B cell (primary cell): ENCODE measurements around the gene ETV3L. TPM values are rescaled to one million over a fixed set of nuclear protein-coding genes. Genes with fewer than 3 reads are reported as not detected.

Experiments
- ATAC-seq: fragments of 200-7000 bp; cut with Tn5 transposase; one replicate; pipeline ENCODE4 v1.10.0; 2021; ENCODE audit warnings: low read depth, mild to moderate bottlenecking, moderate number of reproducible peaks, moderate library complexity
- CTCF ChIA-PET: fragments of 350-600 bp; sonication (Branson Sonifier 250); formaldehyde crosslinking; loops from one replicate; lab custom pipeline; 2021; ENCODE audit warnings: antibody characterized with exemption, inconsistent platforms; lab: Charles Lee
- POLR2A ChIA-PET: fragments of 350-600 bp; sonication (Branson Sonifier 250); formaldehyde crosslinking; loops from one replicate; lab custom pipeline; 2021; ENCODE audit warnings: antibody characterized with exemption; lab: Charles Lee
- DNase-seq: peaks from one replicate; pipeline ENCODE4 v3.0.0; 2013
- H2AFZ ChIP-seq: 2 replicates; pipeline ENCODE4 v1.6.1; 2012; ENCODE audit warnings: mild to moderate bottlenecking, low read depth, low read length; ENCODE audit not compliant: insufficient read depth, poor library complexity, severe bottlenecking
- H3K27ac ChIP-seq, 2 donors: 1 replicate in 1 of 2; 2 replicates in 1 of 2; pipeline ENCODE4 v1.5.1; 2012 to 2013; ENCODE audit warnings: low read length in 2 of 2, mild to moderate bottlenecking in 2 of 2, moderate library complexity in 1 of 2
- H3K27me3 ChIP-seq, 4 experiments: fragments of 200-600 bp in 1 of 4; sonication (generic) in 1 of 4; replicated peaks in 1 of 4; 1 replicate in 2 of 4; 2 replicates in 2 of 4; pipeline versions ENCODE4 v1.6.1 to v1.7.0; 2013 to 2016; ENCODE audit warnings: low read length in 3 of 4, mild to moderate bottlenecking in 2 of 4, mixed read lengths in 1 of 4, moderate library complexity in 1 of 4; ENCODE audit not compliant: insufficient read depth in 4 of 4, control insufficient read depth in 3 of 4; ENCODE audit errors: control extremely low read depth in 1 of 4
- H3K36me3 ChIP-seq, 2 experiments: replicated peaks in 1 of 2; 1 replicate in 1 of 2; 2 replicates in 1 of 2; pipeline versions ENCODE4 v1.6.1 to v1.7.1; 2013; ENCODE audit warnings: low read length in 1 of 2; ENCODE audit not compliant: insufficient read depth in 2 of 2, control insufficient read depth in 1 of 2; ENCODE audit errors: control extremely low read depth in 1 of 2, extremely low read depth in 1 of 2
- H3K4me1 ChIP-seq, 2 donors: fragments of 200-600 bp in 1 of 2; sonication (generic) in 1 of 2; 1 replicate in 1 of 2; 2 replicates in 1 of 2; pipeline versions ENCODE4 v1.5.1 to v1.6.1; 2013 to 2017; ENCODE audit warnings: low read length in 2 of 2; ENCODE audit not compliant: control insufficient read depth in 2 of 2, insufficient read depth in 2 of 2
- H3K4me2 ChIP-seq: replicated peaks from 2 replicates; pipeline ENCODE3; 2012; ENCODE audit warnings: mild to moderate bottlenecking, low read depth, low read length; ENCODE audit not compliant: poor library complexity, severe bottlenecking
- H3K4me3 ChIP-seq, 5 experiments: fragments of 200-600 bp in 1 of 5; sonication (generic) in 1 of 5; 1 replicate in 3 of 5; 2 replicates in 2 of 5; pipeline versions ENCODE4 v1.5.1 to v1.7.0; 2011 to 2016; ENCODE audit warnings: low read length in 4 of 5, mild to moderate bottlenecking in 4 of 5, low read depth in 2 of 5, control low read depth in 1 of 5, moderate library complexity in 1 of 5; ENCODE audit not compliant: insufficient read depth in 1 of 5; ENCODE audit errors: control extremely low read depth in 1 of 5, extremely low read depth in 1 of 5
- H3K79me2 ChIP-seq: fragments of 200-600 bp; sonication (generic); one replicate; pipeline ENCODE4 v1.6.0; 2016; ENCODE audit warnings: low read length; ENCODE audit not compliant: control insufficient read depth, insufficient read depth
- H3K9ac ChIP-seq: fragments of 200-600 bp; sonication (generic); 2 replicates; pipeline ENCODE4 v1.6.1; 2017; ENCODE audit warnings: mild to moderate bottlenecking, low read length, moderate library complexity
- H3K9me3 ChIP-seq, 3 donors: one replicate each; pipeline versions ENCODE4 v1.6.1 to v1.7.1; 2013; ENCODE audit warnings: low read length in 2 of 3; ENCODE audit not compliant: control insufficient read depth in 2 of 3, insufficient read depth in 1 of 3; ENCODE audit errors: control extremely low read depth in 1 of 3
- H4K20me1 ChIP-seq: 2 replicates; pipeline ENCODE4 v1.6.0; 2012; ENCODE audit warnings: mild to moderate bottlenecking, low read length; ENCODE audit not compliant: insufficient read depth, control insufficient read depth, poor library complexity, severe bottlenecking
- H3K27ac Mint-ChIP-seq: one replicate; pipeline ENCODE4 v1.8.0; 2021; ENCODE audit warnings: mixed read lengths
- H3K27me3 Mint-ChIP-seq: one replicate; pipeline ENCODE4 v1.8.0; 2021; ENCODE audit warnings: mixed read lengths
- H3K4me1 Mint-ChIP-seq: one replicate; pipeline ENCODE4 v1.8.0; 2021; ENCODE audit warnings: mixed read lengths
- H3K4me3 Mint-ChIP-seq: one replicate; pipeline ENCODE4 v1.8.0; 2021; ENCODE audit warnings: mixed read lengths
- H3K9me3 Mint-ChIP-seq: one replicate; pipeline ENCODE4 v1.8.0; 2022; ENCODE audit warnings: mixed read lengths; ENCODE audit not compliant: insufficient read depth
- EZH2 ChIP-seq: IDR thresholded peaks from 2 replicates; pipeline ENCODE4 v1.6.1; 2012; ENCODE audit warnings: borderline replicate concordance, low read depth, mild to moderate bottlenecking, moderate library complexity, low read length; ENCODE audit not compliant: insufficient read depth, poor library complexity, severe bottlenecking
- WGBS: methylation state at CpG from one replicate; pipeline ENCODE4 v1.1.5; 2013; ENCODE audit warnings: missing lambda C conversion rate; ENCODE audit not compliant: insufficient coverage; 5-methylcytosine and 5-hydroxymethylcytosine counted together
- intact Hi-C: fragments of 100-400 bp; cut with micrococcal nuclease; formaldehyde crosslinking; loops from one replicate; pipeline ENCODE4 v1.10.0; 2022
- polyA plus RNA-seq: library from polyadenylated mRNA; depleted of rRNA; stranded (reverse); fragments of >200 nt; gene quantifications from 2 replicates; pipeline ENCODE4 v1.2.3, GENCODE V29; 2012
- total RNA-seq, 2 donors: library from RNA; stranded (reverse); fragments of 120-200 nt in 1 of 2; gene quantifications; 1 replicate in 1 of 2; 2 replicates in 1 of 2; pipeline versions ENCODE4 v1.2.3 to v1.2.4, GENCODE V29; 2013 to 2022
- TF ChIP-seq, protein P1 (sequence below): fragments of 200-600 bp; IDR thresholded peaks from one replicate; pipeline ENCODE4 v1.8.0; 2022; ENCODE audit warnings: antibody characterized with exemption, mild to moderate bottlenecking

Gene ETV3L
- total and polyA plus RNA-seq, 2 donors (not counting 1 experiment from before 2014, with no cell fraction given), result not detected

GRCh38 chr1:157115429-157115838, 15.8 kb upstream of the ETV3L start:
- peaks cover 0 to 8% (median 0%) of the 10 kb centered on the region in 4 experiments for H3K27me3 ChIP-seq
- H3K27ac ChIP-seq, result no peak overlapping the region
- no peak overlapping the region for H3K9ac ChIP-seq
- H3K9me3 ChIP-seq, result no peaks in the 10 kb centered on the region
- H4K20me1 ChIP-seq, result no peaks in the 10 kb centered on the region
- H3K9me3 Mint-ChIP-seq, result no peaks in the 10 kb centered on the region
- TF ChIP-seq, protein P1, sequence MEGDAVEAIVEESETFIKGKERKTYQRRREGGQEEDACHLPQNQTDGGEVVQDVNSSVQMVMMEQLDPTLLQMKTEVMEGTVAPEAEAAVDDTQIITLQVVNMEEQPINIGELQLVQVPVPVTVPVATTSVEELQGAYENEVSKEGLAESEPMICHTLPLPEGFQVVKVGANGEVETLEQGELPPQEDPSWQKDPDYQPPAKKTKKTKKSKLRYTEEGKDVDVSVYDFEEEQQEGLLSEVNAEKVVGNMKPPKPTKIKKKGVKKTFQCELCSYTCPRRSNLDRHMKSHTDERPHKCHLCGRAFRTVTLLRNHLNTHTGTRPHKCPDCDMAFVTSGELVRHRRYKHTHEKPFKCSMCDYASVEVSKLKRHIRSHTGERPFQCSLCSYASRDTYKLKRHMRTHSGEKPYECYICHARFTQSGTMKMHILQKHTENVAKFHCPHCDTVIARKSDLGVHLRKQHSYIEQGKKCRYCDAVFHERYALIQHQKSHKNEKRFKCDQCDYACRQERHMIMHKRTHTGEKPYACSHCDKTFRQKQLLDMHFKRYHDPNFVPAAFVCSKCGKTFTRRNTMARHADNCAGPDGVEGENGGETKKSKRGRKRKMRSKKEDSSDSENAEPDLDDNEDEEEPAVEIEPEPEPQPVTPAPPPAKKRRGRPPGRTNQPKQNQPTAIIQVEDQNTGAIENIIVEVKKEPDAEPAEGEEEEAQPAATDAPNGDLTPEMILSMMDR, result no peak
- no peak for TF ChIP-seq EZH2
- H3K36me3 ChIP-seq, result no peaks in the 10 kb centered on the region
- no peak overlapping the region for H3K4me3 ChIP-seq
- WGBS, result 88% methylated on average over 3 of the region's 3 CpGs
- ChIA-PET POLR2A (no interaction called here), CTCF (interaction anchor here (1.1 to 1.9 kb wide), 2 partner anchors 25 to 41 kb away, joined by 4 to 6 read pairs; no protein-coding TSS in a partner anchor)
- peaks cover 11 to 12% of the 10 kb centered on the region in 2 donors for H3K4me1 ChIP-seq
- H3K4me2 ChIP-seq, result no peak overlapping the region
- no peak overlapping the region for H2AFZ ChIP-seq
- intact Hi-C loops, result no loop called here
- H3K27ac Mint-ChIP-seq, result no peak overlapping the region
- H3K4me3 Mint-ChIP-seq, result no peak overlapping the region
- ATAC-seq (no peak), DNase-seq (no peak)
- no peaks in the 10 kb centered on the region for H3K79me2 ChIP-seq
- peaks cover 10% of the 10 kb centered on the region for H3K27me3 Mint-ChIP-seq
- peaks cover 13% of the 10 kb centered on the region for H3K4me1 Mint-ChIP-seq

DNA sequence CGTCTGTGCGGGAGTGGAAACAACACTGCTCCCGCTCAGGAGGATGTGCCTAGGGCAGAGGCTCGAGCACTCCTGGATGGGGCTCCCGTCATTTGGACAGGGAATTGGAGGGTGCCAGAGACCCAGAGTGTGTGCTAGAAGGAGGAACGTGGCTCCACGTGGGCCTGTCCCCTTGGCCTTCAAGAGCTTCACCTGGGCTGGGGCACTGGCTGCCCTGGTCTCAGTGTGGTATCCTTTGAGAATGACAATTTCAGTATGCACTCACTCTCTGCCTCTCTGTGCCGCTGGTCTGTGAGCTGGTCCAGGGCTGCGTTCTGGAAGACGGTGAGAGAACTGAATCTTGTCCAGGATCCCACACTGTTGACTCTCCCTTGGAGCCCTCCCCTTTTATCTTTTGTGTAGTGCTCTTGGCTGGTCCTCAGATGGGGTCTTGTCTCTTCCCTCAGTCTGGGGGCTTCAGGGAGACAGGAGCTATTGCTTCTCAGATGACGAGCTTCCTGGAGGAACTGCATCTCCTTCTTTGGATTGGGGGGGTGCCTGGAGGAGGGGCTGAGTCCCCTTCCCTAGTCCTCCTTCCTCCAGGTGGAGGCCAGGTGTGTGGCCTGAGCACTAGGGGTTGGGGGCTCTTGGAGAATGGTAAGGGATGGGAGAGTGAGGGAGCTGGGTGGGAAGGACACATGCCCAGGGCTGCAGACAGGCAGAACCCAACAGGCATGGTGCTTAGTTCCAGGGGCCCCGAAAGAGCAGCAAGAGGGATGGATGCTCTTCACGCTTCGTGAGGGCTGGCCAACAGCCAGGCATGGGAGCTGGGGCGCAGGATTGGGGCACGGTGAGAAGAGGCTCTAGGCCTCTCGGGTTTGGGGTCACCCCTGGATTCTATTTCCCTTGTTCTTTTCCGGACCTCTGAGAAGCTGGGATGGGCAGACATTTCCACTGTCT, 14.8 kb upstream of the ETV3L start:
- CTCF ChIA-PET, result interaction anchor here (1.0 to 1.1 kb wide), 2 partner anchors 24 kb away, joined by 3 to 4 read pairs; no protein-coding TSS in a partner anchor
- intact Hi-C loops, result no loop called here
- no peak for DNase-seq
- no peak for ATAC-seq
- POLR2A ChIA-PET, result no interaction called here
- H3K9me3 Mint-ChIP-seq, result no peaks in the 10 kb centered on the region
- H3K4me1 Mint-ChIP-seq, result peaks cover 13% of the 10 kb centered on the region
- Histone ChIP-seq H3K27me3 (peaks cover 0 to 8% (median 0%) of the 10 kb centered on the region in 4 experiments), H3K9me3 (no peaks in the 10 kb centered on the region), H3K4me2 (no peak overlapping the region), H3K4me3 (no peak overlapping the region), H3K9ac (no peak overlapping the region), H2AFZ (no peak overlapping the region), H3K36me3 (no peaks in the 10 kb centered on the region), H4K20me1 (no peaks in the 10 kb centered on the region), H3K27ac (no peak overlapping the region), H3K4me1 (peaks cover 11 to 12% of the 10 kb centered on the region in 2 donors), H3K79me2 (no peaks in the 10 kb centered on the region)
- H3K27me3 Mint-ChIP-seq, result peaks cover 16% of the 10 kb centered on the region
- H3K27ac Mint-ChIP-seq, result no peak overlapping the region
- WGBS, result 90% methylated on average over 12 of the region's 18 CpGs
- no peak for TF ChIP-seq EZH2
- TF ChIP-seq, protein P1, result no peak
- no peak overlapping the region for H3K4me3 Mint-ChIP-seq
